GM19043 (cell line): Measurements from ENCODE around the gene ZCCHC7.

ENCODE experiments used
- ATAC-seq: cut with Tn5 transposase; IDR thresholded peaks from one replicate; pipeline ENCODE4 v1.9.1; 2021; ENCODE audit warnings: low read depth; ENCODE audit not compliant: unreplicated experiment

The ZCCHC7 gene

DNA sequence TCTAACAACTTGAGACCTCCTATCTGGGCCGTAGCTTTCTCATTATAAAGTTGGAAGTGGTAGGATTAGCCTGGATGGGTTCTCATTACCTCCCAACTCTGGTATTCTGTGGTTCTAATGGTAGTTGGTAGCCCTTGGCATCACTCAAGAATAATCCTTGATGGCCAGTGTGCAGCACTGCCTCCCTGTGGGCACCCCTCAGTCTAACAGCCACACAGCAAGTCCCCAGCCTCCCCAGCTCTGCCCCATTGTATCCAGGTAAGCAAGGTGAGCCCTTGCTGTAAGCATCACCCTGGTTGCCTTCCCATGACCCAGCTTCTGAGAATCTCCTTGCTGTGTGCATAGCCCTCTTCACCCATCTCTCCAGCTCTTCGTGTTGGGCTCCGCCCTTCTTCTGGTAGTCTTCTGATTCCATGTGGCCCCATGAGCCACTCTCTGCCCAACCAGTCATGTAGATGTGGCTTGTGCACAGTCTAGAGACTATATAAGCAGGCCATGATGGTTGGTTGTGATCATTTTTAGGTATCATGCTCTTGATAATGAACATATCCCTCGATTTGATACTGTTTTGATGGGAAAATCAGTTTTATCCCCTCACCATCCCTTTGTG is 244.5 kb downstream of the ZCCHC7 start:
- no peak for ATAC-seq

DNA sequence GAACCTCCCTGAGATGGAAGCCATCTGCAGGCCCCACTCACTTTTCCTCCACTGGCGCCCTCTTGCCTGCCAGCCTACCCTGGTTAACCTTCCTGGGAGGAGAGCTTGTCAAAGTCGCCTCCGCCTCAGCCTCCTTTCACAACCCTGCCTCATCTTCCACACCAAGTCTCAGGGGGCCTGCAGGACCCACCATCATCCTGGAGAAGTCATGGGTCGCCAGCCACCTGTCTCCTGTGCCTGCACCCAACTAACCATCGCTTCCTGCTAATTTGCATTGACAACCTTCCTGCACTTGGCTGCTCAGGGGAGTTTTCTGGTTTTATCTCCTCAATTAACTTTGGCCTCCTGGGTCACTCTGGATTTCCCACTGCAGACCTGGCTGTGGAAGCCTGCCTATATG is 249.3 kb downstream of the ZCCHC7 start:
- ATAC-seq = no peak

DNA sequence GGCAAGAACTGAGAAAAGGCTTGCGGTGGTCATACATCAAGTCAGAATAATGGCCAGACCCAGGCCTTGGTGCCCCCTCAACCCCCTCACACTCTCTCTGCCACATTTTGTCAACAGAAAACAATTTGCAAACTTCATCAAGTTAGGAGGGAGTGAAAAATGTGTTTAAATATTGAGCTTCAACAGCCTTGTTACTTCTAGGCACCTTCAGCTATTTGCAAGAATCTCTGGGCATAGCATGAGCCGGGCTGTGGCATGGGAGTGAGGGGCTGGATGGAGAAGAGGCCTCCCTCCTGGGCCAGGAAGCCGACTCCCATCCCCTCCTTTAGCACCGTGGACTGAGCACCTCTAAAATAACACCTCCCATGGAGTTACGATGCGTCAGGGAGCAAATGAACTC is 249.9 kb downstream of the ZCCHC7 start:
- ATAC-seq = no peak

DNA sequence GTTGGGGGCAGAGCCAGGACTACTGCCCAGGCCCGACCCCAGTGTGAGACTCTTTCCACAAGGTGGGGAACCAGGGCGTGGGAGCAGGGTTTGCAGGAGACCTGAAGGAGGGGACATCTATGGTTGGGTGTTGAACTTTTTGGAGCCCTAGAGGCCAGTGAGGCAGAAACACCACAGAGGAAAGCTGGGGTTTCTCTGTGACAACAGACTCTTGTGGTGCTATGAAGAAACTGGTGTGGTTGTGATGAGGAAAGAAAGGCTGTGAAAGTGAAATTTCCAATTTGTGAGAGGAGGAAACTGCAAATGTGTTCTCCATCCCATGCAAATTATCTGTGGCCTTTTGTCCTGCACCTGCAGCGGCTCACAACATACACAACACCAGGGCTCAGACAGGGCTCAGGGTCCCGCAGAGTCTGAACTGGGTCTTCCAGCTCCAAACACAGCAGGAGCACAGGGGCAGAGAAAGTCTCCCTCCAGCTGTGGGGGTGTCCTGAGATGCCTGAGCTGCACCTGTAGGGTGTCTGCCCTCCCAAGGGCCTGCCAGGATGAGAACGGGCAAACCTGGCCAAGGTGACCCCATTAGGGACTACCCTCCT is 250.7 kb downstream of the ZCCHC7 start:
- ATAC-seq = peak; percentile 60

- ATAC-seq = peak; percentile 4
These were observed 251.4 kb downstream of the ZCCHC7 start for GRCh38 chr9:37371565-37372464.

DNA sequence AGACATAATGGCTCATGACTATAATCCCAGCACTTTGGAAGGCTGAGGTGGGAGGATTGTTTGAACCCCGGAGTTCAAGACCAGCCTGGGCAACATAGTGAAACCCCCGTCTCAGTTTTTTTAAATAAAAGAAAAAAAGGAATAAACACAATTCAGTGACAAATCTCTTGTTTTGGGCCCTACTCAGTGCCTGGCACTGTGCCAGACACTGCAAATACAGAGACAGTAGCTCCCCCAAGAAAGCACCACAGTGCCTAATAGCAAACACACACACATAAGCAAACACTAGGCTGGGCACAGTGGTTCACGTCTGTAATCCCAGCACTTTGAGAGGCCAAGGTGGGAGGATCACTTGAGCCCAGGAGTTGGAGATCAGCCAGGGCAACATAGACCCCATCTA is 252.5 kb downstream of the ZCCHC7 start:
- no peak for ATAC-seq

DNA sequence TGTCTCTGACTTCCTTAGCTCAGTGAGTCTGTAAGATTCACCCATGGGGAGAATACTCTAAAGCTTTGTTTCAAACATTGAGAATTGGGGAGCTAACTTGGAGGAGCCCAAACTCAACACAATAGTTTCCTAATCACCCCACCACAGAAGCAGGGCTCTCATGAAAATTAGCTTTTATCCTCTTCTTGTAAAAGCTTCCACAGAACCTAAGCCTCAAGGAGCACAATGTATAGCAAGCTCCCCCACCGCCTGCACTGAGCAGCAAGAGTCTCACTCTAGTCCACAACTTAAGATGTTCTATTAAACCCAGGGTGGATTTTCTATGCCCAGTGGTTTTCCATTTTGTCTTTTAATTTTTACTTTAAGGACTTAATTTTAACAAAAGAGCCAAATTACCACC is 253.2 kb downstream of the ZCCHC7 start:
- ATAC-seq = no peak

DNA sequence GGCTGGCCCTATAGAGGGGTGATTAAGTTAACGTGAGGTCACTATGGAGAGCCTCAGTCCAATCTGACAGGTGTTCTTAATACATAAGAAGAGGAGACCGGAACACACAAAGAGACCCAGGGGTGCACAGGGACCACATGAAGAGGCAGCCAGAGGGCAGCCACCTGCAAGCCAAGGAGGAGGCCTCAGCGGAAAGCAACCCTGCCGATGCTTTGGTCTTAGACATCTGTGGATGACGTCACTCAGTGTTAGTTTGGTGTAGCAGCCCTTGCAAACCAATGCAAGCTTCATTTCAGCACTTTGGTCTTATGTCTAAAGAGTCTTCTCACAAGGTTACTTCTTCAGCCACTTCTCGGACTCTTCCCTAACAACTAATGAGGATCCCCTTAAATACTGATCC is 254.5 kb downstream of the ZCCHC7 start:
- peak; percentile 41 for ATAC-seq

DNA sequence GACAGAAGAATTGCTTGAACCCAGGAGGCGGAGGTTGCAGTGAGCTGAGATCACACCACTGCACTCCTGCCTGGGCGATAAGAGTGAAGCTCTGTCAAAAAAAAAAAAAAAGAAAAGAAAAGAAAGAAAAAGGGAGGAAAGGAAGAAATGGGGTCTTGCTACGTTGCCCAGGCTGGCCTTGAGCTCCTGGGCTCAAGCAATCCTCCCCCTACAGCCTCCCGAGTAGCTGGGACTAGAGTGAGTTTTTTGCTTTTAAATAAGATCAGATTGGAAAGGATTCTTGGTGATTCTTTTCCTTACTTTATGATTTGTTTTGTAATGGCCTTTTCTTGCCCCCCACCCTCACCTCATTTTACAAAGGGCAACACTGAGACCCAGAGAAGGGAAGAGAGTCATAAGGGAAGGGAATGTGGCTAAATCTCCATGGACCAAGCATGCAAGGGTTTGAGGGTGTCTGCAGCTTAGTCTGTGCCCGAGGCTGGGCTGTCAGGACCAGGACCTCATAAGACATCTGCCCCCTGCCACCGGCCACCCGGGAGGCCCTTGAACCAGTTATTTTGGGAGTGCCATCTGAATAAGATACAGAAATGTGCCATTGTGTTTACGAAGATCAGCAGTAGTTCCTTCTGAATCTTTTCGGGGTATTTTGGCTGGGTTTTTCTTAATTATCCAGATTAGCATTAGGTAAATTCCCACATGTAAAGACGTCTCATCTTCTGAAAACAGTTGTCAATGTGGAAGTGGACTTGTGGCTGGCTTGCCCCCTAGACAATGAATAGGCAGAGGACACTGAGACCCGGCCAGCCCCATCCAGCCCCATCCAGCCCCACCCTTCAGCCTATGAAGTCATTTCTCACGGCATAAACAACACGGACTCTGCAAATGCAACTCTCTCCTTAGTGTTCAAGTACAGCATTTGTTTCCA is 257.6 kb downstream of the ZCCHC7 start:
- ATAC-seq = no peak

DNA sequence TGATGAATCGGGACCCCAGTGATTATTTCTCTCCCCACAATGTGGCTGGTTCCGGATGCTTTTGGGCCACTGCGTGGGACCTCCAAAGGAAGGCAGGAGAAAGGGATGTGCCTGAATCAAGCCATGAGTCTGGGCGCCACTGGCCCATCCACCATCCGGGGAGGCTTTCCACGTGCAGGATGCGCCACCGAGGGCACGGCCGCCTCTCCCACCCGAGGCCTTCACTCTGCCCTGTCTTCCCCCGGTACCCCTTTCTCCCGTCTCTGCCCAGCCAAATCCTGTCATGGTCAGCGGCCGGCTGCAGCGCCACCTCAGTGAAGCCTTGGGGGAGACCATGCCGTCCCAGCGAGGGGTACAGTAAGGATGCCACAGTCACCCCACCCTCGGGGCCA is 258.2 kb downstream of the ZCCHC7 start:
- ATAC-seq = no peak

DNA sequence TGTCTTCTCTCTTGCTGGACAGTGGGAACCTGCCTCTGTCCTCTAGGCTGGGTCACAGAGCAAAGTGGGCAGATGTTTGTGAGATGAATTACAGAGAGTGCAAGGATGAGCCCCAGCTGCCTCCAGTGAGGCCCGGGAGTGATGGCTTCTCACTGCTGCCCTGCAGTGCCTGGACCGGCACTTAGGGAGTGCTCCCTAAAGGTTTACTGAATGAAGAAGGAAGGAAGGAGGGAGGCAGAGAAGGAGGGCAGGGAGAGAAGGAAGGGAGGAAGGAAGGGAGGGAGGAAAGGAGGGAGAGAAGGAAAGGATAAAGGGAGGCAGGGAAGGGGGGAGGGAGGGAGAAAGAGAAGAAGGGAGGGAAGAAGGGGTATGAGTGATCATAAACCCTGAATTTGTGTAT is 259.5 kb downstream of the ZCCHC7 start:
- no peak for ATAC-seq

- no peak for ATAC-seq
These were observed 260.2 kb downstream of the ZCCHC7 start for GRCh38 chr9:37380570-37380969.

DNA sequence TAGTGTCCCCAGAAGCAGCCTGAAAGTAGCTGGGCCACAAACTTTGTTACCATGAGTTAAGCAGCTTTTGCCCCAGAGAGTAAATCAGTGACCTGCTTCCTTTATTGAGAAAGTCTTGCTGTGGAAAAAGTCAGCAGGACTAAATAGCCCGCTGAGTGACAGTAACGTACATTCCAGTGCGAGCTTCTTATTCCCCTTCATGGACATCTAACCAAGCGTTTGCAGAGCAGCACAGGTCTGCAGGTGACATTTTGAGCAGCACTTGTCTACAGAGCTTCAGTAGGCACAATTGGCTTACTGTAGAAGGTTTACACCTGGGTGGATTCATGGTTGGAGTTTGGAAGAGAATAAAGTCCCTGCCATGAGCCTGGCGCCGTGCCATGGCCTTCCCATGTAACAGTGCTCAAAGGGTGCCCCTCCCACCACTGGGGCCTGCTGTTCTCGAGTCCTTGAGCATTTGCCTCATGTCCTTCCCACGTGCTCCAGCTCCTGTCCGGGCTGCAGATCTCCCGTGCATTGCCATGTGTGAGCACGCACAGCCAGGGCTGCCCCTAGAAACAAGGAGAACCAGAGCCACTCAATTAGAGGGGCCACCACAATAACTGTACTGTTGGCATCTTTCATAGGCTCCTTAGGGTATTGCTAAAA is 260.8 kb downstream of the ZCCHC7 start:
- ATAC-seq = no peak

DNA sequence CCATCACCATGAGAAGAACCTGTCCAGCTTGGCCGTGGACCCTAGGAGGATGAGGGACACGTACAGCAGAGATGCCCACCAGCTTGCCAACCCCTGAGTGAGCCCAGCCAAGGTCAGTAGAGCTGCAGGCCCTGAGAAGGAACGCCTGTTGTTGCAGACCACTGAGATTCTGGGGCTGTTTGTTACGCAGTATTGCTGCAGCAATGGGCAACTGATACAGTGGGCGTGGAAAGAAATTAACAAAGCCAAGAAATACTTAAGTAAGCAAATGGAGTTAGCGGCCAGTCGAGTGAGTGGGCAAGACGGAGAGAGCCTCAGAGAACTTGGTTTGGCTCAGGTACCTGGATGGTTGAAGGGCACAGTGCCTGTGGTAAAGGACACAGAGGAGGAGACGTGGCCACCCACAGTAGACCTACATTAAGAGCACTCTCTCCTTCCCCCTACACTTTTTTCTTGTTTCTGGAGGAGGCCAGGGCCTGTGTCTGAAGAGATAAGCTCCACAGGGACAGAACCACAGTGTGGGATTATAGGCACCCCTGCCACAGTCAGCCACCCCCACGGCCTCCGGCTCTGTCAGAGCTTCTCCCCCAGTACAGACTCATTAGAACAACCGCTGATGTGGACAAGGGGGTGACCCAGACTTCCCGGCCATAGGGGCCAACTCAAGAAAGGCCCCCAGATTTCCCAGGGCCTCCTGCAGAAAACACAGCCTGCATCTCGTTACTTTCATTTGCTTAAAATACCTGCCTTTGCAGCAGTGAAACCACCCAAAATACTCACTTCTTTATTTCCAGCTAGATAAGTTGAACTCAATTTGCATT is 262.0 kb downstream of the ZCCHC7 start:
- peak; percentile 37 for ATAC-seq

GRCh38 chr9:37382982-37383357 is 262.6 kb downstream of the ZCCHC7 start:
- ATAC-seq = peak; percentile 11

- no peak for ATAC-seq
These were observed 263.0 kb downstream of the ZCCHC7 start for GRCh38 chr9:37383393-37383792.

DNA sequence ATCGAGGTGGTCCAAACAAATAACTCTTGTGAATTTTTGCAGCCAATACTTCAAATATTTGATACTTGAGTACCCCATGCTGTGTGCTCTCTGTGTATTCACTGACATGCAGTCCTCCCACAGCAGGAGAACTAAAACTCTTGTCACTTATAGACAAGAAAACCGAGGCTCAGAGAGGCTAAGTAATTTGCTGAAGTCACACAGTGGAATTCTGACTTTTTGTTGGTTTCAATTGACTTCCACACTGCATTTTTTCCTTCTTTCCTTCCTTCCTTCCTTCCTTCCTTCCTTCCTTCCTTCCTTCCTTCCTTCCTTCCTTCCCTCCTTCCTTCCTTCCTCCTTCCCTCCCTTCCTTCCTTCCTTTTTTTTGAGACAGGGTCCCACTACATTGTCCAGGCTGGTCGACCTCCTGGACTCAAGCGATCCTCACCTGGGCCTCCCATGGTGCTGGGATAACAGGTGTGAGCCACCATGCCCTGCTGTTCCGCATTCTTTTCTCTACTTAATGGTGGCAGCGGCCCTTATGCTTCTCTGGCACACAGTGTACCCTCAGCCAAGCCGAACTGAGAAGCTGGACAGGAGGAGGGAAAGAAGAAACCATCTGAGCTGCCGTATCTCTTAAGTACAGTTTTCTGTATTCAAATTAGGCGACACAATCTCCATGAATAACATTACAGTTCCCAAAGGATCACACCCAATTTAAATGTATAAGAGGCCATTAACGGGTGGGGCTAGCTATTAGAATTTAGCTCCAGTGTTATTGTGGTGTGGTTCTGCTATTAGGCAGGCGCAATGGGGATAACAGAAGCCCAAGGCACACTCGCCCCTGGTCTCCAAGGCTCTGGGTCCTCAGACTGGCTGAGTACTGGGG is 263.7 kb downstream of the ZCCHC7 start:
- ATAC-seq = no peak

DNA sequence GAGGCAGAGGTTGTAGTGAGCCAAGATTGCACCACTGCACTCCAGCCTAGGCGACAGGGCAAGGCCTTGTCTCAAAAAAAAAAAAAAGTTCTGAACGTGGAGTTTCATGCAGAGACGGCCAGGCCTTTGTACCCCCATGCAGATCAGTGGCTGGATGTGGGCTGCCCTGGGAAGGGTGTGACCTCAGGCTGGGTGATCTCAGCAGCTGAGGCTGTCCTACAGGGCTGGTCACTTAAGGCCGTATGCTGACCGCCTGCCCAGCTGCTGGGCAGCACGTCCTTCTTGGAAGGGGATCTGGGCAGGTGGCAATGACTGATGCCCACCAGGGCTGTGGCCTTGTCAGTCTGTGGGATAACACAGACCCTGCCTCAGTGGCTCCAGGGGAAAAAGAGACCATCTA is 264.9 kb downstream of the ZCCHC7 start:
- ATAC-seq = no peak
